HepG2 (cell line): Measurements from ENCODE around the gene AGAP1. TPM values are rescaled to one million over a fixed set of nuclear protein-coding genes. Genes with fewer than 3 reads are reported as not detected.

Experiments
- ATAC-seq: fragments of 200-7000 bp; cut with Tn5 transposase; 3 replicates; pipeline ENCODE4 v1.9.1; 2020; ENCODE audit warnings: mild to moderate bottlenecking, moderate library complexity
- BruUV-seq: library from RNA; stranded (reverse); fragments of 400-500 nt; replicated peaks from 2 replicates; lab custom pipeline; 2021; lab: Mats Ljungman, UMichigan
- CTCF ChIA-PET: fragments of 300-600 bp; formaldehyde crosslinking; extraction: SDS; loops from one replicate; lab custom pipeline; 2021; ENCODE audit warnings: low total read pairs, inconsistent platforms, low intra/inter-chr PET ratio; lab: Yijun Ruan, JAX
- POLR2A ChIA-PET: fragments of 350-600 bp; sonication (Branson Sonifier 250); formaldehyde crosslinking; loops from one replicate; lab custom pipeline; 2020; ENCODE audit warnings: antibody characterized with exemption, inconsistent platforms; lab: Yijun Ruan, JAX
- DNase-seq: peaks from one replicate; pipeline ENCODE4 v3.0.0-alpha.2; 2015; ENCODE audit warnings: low spot score
- FAIRE-seq: peaks from 3 replicates; lab custom pipeline; 2011; peaks lifted over from hg19 to GRCh38; lab: Jason Lieb, UNC
- H2AFZ ChIP-seq: one replicate; pipeline ENCODE4 v1.6.1; 2011; ENCODE audit warnings: low read length, inconsistent platforms
- H3K27ac ChIP-seq: fragments of 300-600 bp; 3 replicates; pipeline ENCODE4 v1.8.0; 2011; ENCODE audit warnings: mixed run types, mild to moderate bottlenecking, mixed read lengths, low read length, inconsistent platforms; ENCODE audit not compliant: insufficient read depth; ENCODE audit errors: extremely low read length
- H3K27me3 ChIP-seq, 2 experiments: fragments of 200-600 bp in 1 of 2; 2 replicates in 1 of 2; 3 replicates in 1 of 2; pipeline versions ENCODE4 v1.6.0 to v1.8.0; 2011; ENCODE audit warnings: low read length in 2 of 2, mild to moderate bottlenecking in 2 of 2, moderate library complexity in 2 of 2, inconsistent platforms in 1 of 2; ENCODE audit not compliant: insufficient read depth in 2 of 2, control insufficient read depth in 1 of 2
- H3K36me3 ChIP-seq, 2 experiments: fragments of 200-600 bp in 1 of 2; replicated peaks in 1 of 2; 2 replicates in 1 of 2; 3 replicates in 1 of 2; pipeline versions ENCODE4 v1.5.1 to v1.8.0; 2011; ENCODE audit warnings: low read length in 2 of 2, inconsistent platforms in 1 of 2; ENCODE audit not compliant: insufficient read depth in 2 of 2, control insufficient read depth in 1 of 2
- H3K4me1 ChIP-seq: 2 replicates; pipeline ENCODE4 v1.5.1; 2012; ENCODE audit warnings: low read length, inconsistent platforms; ENCODE audit not compliant: insufficient read depth
- H3K4me2 ChIP-seq: 2 replicates; pipeline ENCODE4 v1.6.0; 2011; ENCODE audit warnings: low read depth, low read length, inconsistent platforms
- H3K4me3 ChIP-seq, 3 experiments: fragments of 200-600 bp in 1 of 3; sonication (generic), shearing (Covaris generic) in 1 of 3; replicated peaks in 1 of 3; 2 replicates each; pipeline ENCODE4 v1.5.1; 2011 to 2016; ENCODE audit warnings: low read length in 3 of 3, inconsistent platforms in 2 of 3, low read depth in 2 of 3, mild to moderate bottlenecking in 2 of 3, control low read depth in 1 of 3, mixed read lengths in 1 of 3; ENCODE audit not compliant: insufficient read depth in 1 of 3
- H3K79me2 ChIP-seq: one replicate; pipeline ENCODE4 v1.6.1; 2011; ENCODE audit warnings: low read length, inconsistent platforms; ENCODE audit not compliant: insufficient read depth
- H3K9ac ChIP-seq: 2 replicates; pipeline ENCODE4 v1.6.0; 2011; ENCODE audit warnings: mild to moderate bottlenecking, low read depth, low read length, inconsistent platforms; ENCODE audit not compliant: insufficient read depth
- H3K9me3 ChIP-seq: 2 replicates; pipeline ENCODE4 v1.5.1; 2012; ENCODE audit warnings: mild to moderate bottlenecking, low read length
- H4K20me1 ChIP-seq: 2 replicates; pipeline ENCODE4 v1.6.0; 2011; ENCODE audit warnings: inconsistent platforms, mild to moderate bottlenecking, low read length, moderate library complexity; ENCODE audit not compliant: insufficient read depth
- ATAD3A ChIP-seq: sonication (generic); formaldehyde crosslinking; IDR thresholded peaks from 2 replicates; pipeline ENCODE4 v1.4.0; 2020; ENCODE audit warnings: missing genetic modification reagents
- RELA ChIP-seq: sonication (generic); formaldehyde crosslinking; IDR thresholded peaks from 2 replicates; pipeline ENCODE4 v1.4.0; 2020; ENCODE audit warnings: missing genetic modification reagents
- TCF7L2 ChIP-seq: IDR thresholded peaks from 2 replicates; pipeline ENCODE4 v1.6.1; 2011; ENCODE audit warnings: mild to moderate bottlenecking, low read depth, low read length, moderate library complexity
- WGBS: methylation state at CpG from one replicate; pipeline ENCODE4 v1.1.6; 2017; ENCODE audit warnings: low lambda C conversion rate; 5-methylcytosine and 5-hydroxymethylcytosine counted together
- in situ Hi-C: cut with HindIII; loops from 2 replicates; pipeline ENCODE4 v1.10.0; 2017; ENCODE audit warnings: low pct_unique_long_range_greater_than_20kb; ENCODE audit not compliant: extremely low pct_ligation_motif_present
- intact Hi-C: fragments of 100-400 bp; cut with micrococcal nuclease; formaldehyde crosslinking; loops from one replicate; pipeline ENCODE4 v1.10.0; 2022; ENCODE audit not compliant: unreplicated experiment
- polyA plus RNA-seq, 8 experiments: library from polyadenylated mRNA; depleted of rRNA in 3 of 8; stranded (reverse) in 7 of 8; unstranded in 1 of 8; fragments of >200 nt; fragmentation: Illumina TruSeq in 4 of 8; extraction: Trizol in 4 of 8; gene quantifications; 2 replicates each; pipeline versions ENCODE4 v1.2.1 to v1.2.3, GENCODE V29; 2011 to 2016; ENCODE audit warnings: low read depth in 4 of 8, missing spikeins in 1 of 8, mixed read lengths in 1 of 8; ENCODE audit not compliant: insufficient read depth in 1 of 8
- total RNA-seq, 5 experiments: library from RNA; depleted of rRNA; stranded (reverse); fragments of >200 nt; fragmentation: Illumina TruSeq; extraction: Trizol; gene quantifications; 2 replicates each; pipeline ENCODE4 v1.2.3, GENCODE V29; 2016; ENCODE audit warnings: low read depth in 1 of 5
- TF ChIP-seq, protein P1 (sequence below): IDR thresholded peaks from 2 replicates; pipeline ENCODE4 v1.6.1; 2016; ENCODE audit warnings: missing compliant biosample characterization, missing genetic modification reagents, borderline replicate concordance

AGAP1 gene
- total and polyA plus RNA-seq, 2 of the 13 experiments (the other 11 are each of a cell fraction or from before 2014, with no cell fraction given) = 21.2 to 32.7 TPM

DNA sequence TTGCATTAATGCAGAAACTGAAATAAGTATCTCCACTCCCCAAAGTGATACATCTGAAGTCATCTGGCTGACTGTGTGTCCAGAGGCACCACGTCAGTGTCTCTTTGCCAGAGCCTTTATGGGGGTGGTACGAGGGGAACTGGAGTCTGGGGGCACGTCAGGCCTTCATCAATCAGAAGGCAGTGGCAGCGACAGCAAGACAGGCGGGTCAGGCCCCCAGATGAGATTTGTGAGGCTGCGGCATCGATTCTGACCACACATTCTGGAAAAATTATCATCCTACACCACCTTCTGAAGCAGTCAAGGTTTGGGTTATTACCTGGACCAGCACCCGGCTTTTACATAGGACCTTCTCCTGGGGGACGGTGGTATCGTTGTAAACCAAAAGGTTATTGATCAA lies 450.7 kb downstream of the AGAP1 start:
- intact Hi-C loops (no loop called here), in situ Hi-C loops (no loop called here)
- TF ChIP-seq RELA (no peak), TCF7L2 (no peak), ATAD3A (CRISPR knock-in tag) (no peak)
- H3K36me3 ChIP-seq = peaks cover 0 to 3% of the 10 kb centered on the region in 2 experiments; a peak in 3 of 5 replicates
- H3K4me2 ChIP-seq = no peak overlapping the region
- no peaks in the 10 kb centered on the region for H4K20me1 ChIP-seq
- no peaks in the 10 kb centered on the region for H3K27me3 ChIP-seq
- DNase-seq (no peak), FAIRE-seq (no peak), ATAC-seq (no peak)
- no peak overlapping the region for H3K9ac ChIP-seq
- H3K79me2 ChIP-seq = no peaks in the 10 kb centered on the region
- H3K4me1 ChIP-seq = 0 out of 2 replicates have a peak, but pooled peaks cover 6% of the 10 kb centered on the region
- no peak overlapping the region for H2AFZ ChIP-seq
- no peak overlapping the region for H3K4me3 ChIP-seq
- POLR2A ChIA-PET = no interaction called here
- no peak overlapping the region for H3K27ac ChIP-seq
- no TSS peak for BruUV-seq
- CTCF ChIA-PET = no interaction called here
- WGBS = 98% methylated on average over 10 of the region's 10 CpGs
- no peaks in the 10 kb centered on the region for H3K9me3 ChIP-seq

DNA sequence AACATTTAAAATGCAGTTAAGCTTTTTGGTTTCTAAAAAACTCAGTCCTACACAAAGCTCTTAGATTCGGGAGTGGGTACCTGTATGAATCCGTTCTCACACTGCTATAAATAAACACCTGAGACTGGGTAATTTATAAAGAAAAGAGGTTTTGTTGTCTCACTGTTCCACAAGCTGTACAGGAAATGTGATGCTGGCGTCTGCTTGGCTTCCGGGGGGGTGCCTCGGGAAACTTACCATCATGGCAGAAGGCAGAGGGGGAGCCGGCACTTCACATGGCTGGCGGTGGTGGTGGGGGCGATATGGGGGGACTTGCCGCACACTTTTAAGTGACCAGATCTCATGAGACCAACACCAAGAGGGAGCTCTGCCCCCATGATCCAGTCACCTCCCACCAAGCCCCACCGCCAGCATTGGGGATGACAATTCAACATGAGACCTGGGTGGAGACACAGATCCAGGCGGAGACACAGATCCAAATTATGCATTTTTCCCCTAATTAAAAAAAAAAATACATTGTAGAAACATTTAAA lies 451.8 kb downstream of the AGAP1 start:
- intact Hi-C loops = no loop called here
- no peaks in the 10 kb centered on the region for H3K79me2 ChIP-seq
- in situ Hi-C loops = no loop called here
- no peaks in the 10 kb centered on the region for H4K20me1 ChIP-seq
- H3K9me3 ChIP-seq = no peaks in the 10 kb centered on the region
- no peak for DNase-seq
- 0 out of 2 replicates have a peak, but pooled peaks cover 6% of the 10 kb centered on the region for H3K4me1 ChIP-seq
- H3K27me3 ChIP-seq = no peaks in the 10 kb centered on the region
- FAIRE-seq = no peak
- H3K4me2 ChIP-seq = no peak overlapping the region
- no peak overlapping the region for H2AFZ ChIP-seq
- H3K27ac ChIP-seq = no peak overlapping the region
- CTCF ChIA-PET = no interaction called here
- no peak overlapping the region for H3K9ac ChIP-seq
- TF ChIP-seq, protein P1, sequence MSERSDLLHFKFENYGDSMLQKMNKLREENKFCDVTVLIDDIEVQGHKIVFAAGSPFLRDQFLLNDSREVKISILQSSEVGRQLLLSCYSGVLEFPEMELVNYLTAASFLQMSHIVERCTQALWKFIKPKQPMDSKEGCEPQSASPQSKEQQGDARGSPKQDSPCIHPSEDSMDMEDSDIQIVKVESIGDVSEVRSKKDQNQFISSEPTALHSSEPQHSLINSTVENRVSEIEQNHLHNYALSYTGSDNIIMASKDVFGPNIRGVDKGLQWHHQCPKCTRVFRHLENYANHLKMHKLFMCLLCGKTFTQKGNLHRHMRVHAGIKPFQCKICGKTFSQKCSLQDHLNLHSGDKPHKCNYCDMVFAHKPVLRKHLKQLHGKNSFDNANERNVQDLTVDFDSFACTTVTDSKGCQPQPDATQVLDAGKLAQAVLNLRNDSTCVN (CRISPR knock-in tag) = no peak
- TF ChIP-seq, all 625 proteins: peak for 0
- no peak for ATAC-seq
- Histone ChIP-seq H3K4me3 (no peak overlapping the region), H3K36me3 (no peaks in the 10 kb centered on the region; a peak in 2 of 5 replicates)
- no TSS peak for BruUV-seq
- 92% methylated on average over 11 of the region's 11 CpGs for WGBS
- POLR2A ChIA-PET = no interaction called here
